Measurements from ENCODE around the gene ROBO2.

The ROBO2 gene

DNA sequence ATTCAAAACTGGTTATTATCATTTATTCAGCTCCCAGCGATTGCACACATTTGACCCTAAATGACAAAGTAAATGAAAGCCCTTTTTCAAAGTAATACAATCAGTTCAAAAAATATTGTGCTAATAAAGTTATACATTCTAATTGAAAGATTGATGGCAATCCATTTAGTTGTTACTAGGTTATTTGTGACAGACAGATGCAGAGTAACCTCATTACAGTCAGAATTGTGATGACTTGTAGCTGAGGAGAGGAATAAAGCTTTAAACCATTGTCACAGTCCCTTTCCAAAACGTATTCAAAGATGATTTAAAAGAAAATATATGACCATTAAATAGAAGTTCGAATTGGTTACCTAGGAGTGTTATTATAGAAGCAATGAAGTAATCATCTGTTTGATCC, 86.1 kb downstream of the ROBO2 start:
- DNase-seq (ENCODE audit: low read depth), result no peak

DNA sequence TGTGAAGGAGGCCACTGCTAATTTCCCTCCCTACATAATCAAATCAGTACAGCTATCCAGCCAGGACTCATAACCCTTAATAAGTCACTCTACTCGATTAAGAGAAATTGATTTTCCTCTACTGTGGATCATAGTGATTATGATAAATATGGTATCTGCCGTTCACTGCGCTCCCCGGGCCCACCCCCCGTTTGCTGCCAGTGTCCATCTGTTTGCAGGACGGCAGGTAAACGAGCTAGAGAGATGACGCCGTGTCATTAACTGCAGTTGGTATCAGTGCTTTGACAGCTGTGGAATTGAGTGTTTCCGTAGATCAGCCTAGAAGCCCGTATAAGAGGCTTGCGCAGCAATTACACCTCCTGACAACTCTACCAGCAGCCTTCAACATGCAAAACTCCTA, 94.9 kb downstream of the ROBO2 start:
- DNase-seq (ENCODE audit: low read depth), result no peak

DNA sequence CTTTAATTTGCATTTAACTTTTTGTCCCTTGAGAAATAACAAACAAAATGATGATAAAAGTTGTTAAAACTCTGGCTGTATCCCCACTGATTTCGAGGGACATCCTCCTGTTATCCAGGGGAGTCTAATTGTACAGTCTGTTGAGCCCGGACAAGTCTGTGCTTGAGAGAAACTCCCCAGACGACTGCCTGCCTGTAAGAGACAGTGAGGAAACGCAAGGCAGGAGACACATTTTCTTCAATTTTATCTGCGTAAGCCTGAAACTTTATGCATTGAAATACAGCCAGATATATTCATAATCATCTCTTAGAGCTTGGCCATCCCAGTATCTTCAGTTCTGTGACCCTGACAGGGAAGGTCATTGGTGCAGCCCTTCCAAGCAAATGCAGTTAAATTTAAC, 97.7 kb downstream of the ROBO2 start:
- no peak for DNase-seq (ENCODE audit: low read depth)

DNA sequence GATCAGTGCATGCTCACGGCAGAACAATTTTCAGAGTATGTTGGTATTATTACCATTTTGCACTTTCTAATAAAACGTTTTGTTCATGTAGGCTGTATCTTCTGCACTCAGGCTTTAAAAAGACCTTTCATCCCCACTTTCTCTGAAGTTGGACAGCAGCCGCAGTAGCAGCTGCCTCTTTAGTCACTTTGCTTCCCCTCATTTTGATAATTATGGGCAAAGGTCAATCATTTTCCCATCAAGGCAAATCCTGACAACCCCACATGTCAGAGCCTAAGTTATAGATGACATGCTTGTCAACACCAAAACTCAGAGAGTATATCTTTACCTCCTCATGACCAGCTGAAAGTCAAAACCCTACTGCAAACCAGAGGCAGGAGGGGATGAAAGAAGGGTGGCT, 99.7 kb downstream of the ROBO2 start:
- DNase-seq (ENCODE audit: low read depth), result no peak

DNA sequence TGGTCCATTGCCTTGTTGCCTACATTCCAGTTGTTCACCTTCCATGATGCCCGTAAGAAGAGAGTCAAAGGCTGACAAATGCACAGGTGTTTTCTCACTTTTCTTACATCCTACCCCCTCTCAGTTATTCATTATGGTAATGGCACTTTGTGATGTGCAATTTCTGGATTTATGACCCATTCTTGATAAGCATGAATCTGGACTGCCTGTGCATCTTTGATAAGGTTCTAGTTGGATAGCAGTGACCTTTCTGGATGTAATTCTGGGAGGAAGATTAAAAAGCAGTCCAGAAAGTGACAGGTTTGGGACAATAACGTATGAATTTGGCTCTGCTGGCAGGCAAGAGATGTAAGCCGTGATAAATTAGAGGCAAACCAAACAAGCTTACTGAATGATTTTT, 101.5 kb downstream of the ROBO2 start:
- no peak for DNase-seq (ENCODE audit: low read depth)

DNA sequence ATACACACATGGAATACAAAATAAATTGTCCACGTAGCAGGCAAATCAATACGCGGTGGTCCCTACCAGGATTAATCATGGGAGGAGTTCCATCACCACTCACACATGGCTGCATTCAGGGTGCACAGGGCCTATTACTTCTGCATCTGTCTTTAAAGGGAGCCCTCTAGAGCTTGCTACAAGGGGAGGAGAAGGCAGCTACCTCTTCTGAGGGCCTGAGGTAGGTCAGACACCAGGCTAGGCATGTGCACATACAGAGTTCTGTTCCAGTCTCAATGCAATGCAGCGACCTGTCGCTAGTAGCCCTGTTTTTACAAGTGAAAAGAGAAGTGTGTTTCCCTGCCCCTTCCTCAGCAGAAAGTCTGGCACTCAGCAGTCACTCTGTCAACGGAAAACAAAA, 102.7 kb downstream of the ROBO2 start:
- DNase-seq (ENCODE audit: low read depth), result no peak

DNA sequence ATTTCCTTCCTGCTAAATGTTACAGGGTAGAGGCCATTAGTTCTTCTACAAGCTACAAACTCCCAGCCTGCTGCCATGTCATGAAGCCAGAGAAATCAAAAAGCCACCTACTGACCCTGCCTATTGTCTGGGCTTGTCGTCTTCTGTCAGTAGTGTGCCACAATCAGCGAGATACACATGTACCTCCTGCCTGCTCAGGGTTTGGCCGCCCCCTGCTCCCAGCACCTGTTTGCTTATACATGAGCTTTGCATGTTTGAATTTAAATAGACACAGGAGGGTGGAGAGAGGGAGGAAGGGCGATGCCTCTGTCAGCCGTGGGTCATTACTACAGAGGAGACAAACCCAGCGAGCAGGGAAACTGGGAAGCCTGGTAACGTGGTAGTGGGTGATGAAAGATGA, 106.1 kb downstream of the ROBO2 start:
- DNase-seq (ENCODE audit: low read depth), result no peak

DNA sequence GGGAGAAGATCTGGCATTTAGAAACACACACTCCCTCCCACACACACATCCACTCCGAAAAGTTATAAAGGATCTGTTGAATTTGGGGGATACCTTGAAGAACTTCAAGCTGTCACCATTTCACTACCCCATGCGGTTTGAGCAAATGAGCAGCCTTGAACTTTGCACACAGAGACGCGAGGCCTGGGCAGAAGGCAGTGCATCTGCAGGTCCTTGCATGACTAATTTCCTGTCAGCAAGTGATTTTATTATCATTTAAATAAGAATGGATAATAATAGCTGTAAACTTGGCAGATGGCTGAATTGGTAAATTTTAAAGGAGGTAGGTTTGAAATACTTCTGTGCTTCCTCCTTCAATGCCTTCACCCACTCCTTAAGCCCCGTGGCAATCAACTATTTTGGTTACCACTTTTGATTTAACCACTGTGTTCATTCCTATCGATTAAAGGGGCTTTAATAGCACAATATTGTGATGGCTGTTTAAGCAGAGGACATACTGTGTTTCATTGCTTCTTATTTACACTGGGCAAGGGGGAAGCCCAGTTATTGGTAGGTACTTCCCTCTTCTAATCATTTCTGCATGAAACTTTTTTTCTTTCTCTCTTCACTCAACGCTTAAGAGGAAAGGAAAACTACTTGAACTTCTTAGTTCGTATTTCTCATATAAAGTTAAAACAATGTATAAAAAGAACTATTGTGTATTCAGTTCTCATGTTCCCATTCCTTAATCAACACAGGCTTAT, 108.1 kb downstream of the ROBO2 start:
- DNase-seq (ENCODE audit: low read depth), result peak; percentile 65

DNA sequence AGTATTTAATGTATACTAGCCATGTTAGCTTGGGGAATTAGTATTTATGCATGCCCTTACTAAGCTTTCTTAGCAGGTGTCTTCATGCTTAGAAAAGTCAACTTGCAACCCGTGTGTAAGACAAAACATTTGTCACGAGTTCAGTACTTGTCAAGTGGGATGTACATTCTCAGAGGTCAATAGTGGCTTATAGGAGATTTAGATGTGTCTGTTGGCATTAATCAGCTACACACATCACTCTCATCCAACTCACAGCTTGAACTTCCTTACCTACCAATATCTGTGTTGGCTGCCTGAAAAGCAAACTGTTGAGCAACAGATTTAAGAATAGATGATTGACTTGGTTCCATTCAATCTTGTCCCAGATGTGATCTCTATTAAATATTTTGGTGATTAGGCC, 109.5 kb downstream of the ROBO2 start:
- DNase-seq (ENCODE audit: low read depth), result no peak

DNA sequence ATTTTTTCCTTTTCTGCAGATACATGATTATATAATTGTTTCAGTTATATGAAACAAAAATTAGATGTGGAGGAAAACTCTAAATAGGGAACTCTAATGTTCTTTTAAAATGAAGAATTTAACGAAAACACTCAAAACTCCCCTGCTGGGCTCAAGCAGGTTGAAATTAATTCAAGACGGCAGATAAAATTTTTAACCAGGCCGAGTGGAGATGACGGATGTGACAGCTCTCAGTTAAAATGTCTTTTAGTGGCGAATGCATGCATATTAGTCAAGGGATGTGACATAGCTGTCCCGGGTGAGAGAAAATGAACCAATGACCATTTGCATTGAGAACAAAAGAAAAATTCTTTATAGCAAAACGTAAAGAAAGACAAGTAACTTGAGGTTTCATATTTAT, 110.1 kb downstream of the ROBO2 start:
- DNase-seq (ENCODE audit: low read depth), result no peak

DNA sequence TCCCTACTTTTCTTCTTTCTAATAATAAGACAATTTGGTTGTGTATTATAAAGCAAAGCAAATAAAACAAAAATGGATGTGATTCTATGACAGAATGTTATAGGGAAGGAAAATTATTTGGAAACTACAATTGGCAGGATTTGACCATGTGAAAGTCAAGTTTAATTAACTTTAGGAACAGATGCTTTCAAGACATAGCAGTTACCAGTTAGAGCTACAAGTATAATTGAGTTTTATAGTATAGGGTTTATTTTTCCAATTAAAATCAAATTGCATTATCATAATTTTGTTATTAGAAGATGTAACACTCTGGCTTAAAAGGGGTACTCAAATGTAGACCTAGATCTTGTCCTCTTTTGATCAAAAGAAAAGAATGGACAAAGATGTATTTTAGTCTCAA, 110.9 kb downstream of the ROBO2 start:
- no peak for DNase-seq (ENCODE audit: low read depth)

DNA sequence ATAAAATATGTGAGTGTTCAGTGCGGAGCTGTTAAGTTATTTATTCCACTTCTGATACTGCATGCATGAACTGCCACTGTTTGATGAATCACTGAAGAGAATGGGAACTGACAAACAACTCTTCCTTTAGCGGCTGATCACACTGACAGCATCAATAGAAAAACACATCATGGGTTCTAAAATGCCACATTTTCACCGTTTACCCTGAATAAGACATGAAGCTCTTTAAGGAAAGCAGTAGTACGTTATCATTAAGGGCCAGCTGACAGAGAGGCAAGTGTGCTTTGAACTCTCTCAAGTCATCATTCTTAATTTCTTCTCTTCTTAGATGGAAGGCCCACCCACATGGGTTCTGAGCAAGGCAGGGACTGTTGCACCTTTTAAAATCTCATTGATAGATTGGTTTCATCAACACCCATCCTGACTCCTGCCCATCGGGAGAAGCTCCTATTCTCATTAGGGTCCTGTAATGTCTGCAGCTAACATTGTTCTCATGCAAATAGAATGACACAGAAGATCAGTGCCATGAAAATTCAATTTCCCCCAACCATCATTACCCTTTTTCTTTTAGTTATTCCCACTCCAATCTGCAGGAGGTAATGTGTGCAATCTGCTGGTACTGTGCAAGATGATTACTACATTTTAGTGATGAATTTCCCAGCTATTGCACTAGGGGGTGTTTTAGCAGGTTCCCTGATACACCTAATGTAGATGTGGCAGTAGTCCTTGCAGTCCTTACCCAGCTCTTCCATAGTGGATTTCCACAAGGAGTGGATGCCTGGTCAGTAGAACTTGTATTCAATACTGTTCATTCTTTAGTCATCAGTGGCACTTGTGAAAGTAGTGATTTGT, 119.1 kb downstream of the ROBO2 start:
- peak; percentile 2 for DNase-seq (ENCODE audit: low read depth)

DNA sequence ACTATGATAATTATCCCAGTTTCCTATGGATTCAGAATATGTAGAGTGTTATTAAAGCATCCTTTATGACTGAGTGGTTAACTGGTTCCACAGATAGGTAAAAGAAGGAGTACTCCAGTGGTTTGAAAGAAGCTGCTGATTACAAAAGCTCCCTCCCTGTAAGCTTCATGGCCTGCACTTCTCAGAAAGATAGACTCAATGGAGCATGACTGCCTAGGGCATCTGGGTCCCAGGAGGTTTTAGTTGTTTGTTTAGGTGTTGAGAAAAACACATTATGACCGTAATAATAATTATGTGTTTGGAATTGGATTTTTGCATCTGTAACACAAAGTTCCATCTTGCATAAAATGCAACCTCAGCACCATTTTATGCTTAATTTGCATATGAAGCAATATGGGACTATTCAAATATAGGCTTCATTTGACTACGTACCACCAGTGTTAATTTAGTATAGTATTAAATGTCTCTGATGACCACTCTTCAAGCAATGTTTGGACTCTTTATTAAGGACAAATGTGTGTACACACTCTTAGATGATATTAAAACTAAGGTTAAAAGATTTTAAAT, 121.1 kb downstream of the ROBO2 start:
- no peak for DNase-seq (ENCODE audit: low read depth)

DNA sequence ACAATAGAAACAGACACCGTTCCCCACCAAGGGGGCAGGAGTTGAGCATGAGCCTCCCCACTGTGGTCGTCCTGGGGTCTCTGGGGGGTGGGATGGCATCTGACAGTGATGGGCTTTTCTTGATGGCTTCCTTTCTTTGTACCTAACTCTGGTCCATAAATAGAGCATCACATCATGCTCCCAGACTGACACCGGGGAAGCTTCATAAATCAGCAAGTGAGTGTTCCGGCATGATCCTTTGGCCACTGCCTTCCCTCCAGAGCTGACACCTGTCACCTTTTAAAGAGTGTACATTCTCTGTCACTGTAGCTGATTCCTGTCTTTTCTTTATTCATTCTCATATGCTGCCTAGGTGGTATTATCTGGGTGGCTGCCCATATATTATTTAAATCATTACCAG, 129.9 kb downstream of the ROBO2 start:
- DNase-seq (ENCODE audit: low read depth), result no peak

DNA sequence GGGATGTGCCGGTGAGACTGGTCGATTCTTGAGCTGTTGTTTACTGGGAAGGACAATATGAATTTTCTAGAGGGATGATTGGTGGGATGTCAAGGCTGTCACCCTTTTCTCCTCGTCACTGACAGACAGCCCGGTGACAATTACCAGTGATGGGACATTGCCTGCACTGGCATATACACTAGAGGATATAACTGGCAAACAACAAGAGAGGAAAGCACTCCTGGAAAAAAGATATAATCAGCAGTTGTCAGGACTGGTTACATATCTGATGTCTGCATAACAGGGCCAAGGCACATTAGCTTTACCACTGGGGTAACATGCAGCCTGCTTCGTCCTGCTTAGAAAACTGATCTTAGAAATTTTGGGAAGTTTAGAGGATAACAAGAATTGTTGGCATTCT, 131.1 kb downstream of the ROBO2 start:
- DNase-seq (ENCODE audit: low read depth), result no peak

DNA sequence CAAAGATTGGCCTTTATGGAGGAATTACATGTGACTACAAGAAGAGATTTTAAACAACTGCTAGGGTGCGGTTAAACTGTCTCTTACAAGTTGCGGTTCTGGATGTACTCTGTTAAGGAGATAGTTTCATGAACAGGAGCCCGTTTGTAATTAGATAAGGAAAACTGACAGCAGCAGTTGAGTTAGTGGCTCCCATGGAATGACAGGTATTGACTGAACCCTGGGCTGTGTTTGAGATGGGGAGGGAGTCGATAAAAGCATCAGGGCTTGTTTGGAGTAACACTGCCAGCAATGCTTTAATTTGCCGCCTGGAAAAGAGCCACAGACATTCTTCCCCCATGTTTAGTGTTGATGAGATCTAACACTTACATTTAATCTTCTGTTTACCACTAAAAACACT, 139.9 kb downstream of the ROBO2 start:
- no peak for DNase-seq (ENCODE audit: low read depth)

DNA sequence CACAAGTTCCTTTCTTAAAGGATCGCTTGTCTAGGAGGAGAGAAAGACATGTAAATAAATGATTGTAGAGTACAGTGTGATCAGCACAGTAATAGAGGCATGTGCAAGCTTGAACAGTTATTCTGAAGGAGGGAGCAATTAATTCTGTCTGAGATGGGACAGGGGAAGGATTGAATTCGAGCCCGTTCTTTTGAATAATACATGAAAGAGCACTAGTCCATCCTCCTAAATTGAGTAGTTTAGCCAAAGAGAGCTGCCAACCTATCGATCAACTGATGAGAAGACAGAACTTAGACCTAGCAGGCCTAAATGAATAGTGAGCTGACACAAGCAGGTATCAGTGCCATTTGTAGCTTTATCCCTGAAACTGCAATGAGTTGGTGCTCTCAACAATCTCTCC, 142.4 kb downstream of the ROBO2 start:
- no peak for DNase-seq (ENCODE audit: low read depth)

DNA sequence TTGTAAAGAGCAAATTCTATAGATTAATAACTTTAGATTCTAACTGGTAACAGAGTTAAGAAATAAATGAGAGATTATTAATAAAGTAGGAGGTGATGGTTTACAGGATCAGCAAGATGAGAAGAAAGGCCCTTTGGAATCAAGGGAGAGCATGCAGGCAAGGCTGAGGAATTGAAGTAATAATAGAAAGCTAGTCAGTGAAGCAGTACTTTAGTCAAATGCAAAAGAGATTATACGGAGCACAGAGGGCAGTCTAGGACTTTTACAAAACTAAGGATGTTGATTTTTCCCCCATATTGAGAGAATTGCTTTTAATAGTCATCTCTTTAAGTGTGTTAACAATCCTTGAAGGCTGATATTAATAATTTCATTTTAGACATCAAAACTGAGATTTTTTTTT, 146.4 kb downstream of the ROBO2 start:
- DNase-seq (ENCODE audit: low read depth), result no peak

DNA sequence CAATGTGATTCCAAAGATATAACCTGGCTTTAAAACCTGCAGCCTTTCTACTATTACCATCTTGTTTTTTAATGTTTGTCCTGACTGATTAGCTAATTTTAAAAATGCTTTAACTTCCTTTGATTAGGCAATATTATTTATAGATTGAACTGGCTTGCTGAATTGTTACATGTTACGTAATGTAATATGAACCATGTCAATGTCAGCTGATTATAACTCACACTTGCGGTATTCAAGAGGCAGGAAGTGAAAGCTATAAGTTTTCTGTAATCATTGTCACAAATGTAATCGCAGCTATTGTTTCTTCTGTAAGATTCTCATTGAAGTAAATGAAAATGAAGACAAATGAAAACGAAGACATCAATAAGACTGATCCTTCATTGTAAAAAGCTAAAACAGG, 146.8 kb downstream of the ROBO2 start:
- peak; percentile 81 for DNase-seq (ENCODE audit: low read depth)

DNA sequence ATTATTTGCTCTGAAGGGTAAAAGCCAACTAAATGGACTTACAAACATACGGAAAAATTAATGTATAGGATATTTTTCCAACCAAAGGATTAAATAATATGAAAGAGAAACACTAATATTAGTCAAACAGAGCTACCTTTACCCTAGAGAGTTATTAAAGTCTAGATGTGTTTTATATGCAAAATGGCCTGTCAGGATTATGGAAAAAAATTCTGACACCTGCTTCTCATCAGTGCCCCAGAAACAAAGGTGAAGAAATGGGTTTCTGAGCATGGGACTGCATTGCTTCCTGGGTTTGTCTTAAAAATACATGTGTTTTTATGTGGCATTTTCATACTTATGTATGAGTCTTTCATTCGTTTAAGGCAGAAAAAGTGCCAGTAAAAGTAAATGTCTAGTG, 148.3 kb downstream of the ROBO2 start:
- DNase-seq (ENCODE audit: low read depth), result no peak

DNA sequence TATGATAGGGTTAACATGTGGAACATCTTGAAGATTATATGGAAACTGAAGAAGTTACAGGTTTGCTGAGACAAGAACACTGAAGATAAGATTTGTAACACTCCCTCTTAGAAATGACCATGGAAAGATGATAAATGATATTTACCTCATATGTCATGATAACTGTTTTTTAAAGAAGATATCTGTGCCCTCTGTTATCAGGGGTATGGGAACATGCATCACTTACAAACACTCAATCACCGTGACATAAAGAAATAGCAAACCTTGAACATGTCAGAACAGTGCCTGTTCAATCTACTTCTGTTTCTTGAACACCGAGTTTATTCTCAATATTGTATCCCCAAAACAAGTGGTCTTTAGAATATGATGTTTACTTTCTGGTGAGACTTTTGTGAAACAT, 149.4 kb downstream of the ROBO2 start:
- DNase-seq (ENCODE audit: low read depth), result no peak

DNA sequence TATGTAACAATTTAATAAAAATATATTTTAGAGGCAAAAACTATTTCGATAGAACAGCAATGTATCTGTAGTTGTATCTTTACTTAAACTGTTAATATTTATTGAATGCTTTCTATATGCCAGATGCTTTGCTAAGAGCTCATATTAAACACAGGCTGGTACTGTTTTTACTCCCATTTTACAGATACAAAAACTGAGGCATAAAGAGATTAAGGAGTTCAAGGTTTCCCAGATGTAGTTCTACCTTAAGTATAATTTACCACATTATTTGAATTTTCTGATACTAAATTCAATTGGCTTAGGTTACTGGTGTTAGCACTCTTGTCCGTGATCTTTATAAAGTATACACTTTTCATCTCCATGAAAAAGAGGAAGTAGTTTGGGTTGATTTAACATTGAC, 149.8 kb downstream of the ROBO2 start:
- DNase-seq (ENCODE audit: low read depth), result no peak

DNA sequence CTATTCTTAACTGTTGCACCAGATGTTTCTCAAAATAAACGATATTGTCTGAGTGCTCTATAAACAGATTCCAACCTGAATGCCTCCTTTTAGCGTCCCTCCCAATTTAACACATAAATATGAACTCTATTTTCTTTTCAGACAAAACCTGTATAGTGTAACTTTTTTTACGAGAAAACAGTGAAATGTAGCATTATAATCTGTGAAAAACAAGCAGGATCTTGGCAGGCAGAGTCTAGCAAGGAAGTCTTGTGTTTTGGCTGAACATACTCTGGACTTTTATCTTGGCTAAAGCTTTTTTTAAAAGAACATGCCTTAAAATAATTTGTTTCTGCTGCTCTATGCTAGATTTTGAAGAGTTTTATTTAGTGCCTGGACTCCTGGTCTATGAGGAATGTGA, 150.5 kb downstream of the ROBO2 start:
- DNase-seq (ENCODE audit: low read depth), result peak; percentile 11

Measured in iris pigment epithelial cell (primary cell).